Endothelial cell of umbilical vein (primary cell): ENCODE data around the gene CCDC57.

Experiments
- EZH2 ChIP-seq: IDR thresholded peaks from 2 replicates; pipeline ENCODE4 v1.6.1; 2012; ENCODE audit warnings: borderline replicate concordance, low read depth, mild to moderate bottlenecking, moderate library complexity, low read length, inconsistent platforms; ENCODE audit not compliant: severe bottlenecking
- FOS ChIP-seq: IDR thresholded peaks from 2 replicates; pipeline ENCODE4 v1.6.1; 2011; ENCODE audit warnings: mild to moderate bottlenecking, low read length, moderate library complexity, borderline replicate concordance; ENCODE audit not compliant: insufficient read depth
- MAX ChIP-seq: IDR thresholded peaks from 2 replicates; pipeline ENCODE4 v1.6.1; 2011; ENCODE audit not compliant: insufficient read depth, insufficient read length
- POLR2A ChIP-seq: IDR thresholded peaks from 2 replicates; pipeline ENCODE4 v1.6.1; 2012; ENCODE audit warnings: low read depth, mild to moderate bottlenecking, control low read depth, low read length
- POLR2AphosphoS5 ChIP-seq: IDR thresholded peaks from 2 replicates; pipeline ENCODE4 v1.6.1; 2012; ENCODE audit warnings: low read depth, mild to moderate bottlenecking, control low read depth, low read length, moderate library complexity; ENCODE audit not compliant: insufficient read depth
- TF ChIP-seq, protein P1 (sequence below), 2 donors: IDR thresholded peaks; 1 replicate in 1 of 2; 2 replicates in 1 of 2; pipeline ENCODE4 v1.5.1; 2011; ENCODE audit warnings: low read length in 2 of 2, mild to moderate bottlenecking in 2 of 2, moderate library complexity in 2 of 2, control low read depth in 1 of 2, inconsistent platforms in 1 of 2, low read depth in 1 of 2; ENCODE audit not compliant: insufficient read depth in 1 of 2; ENCODE audit errors: extremely low read depth in 1 of 2

DNA sequence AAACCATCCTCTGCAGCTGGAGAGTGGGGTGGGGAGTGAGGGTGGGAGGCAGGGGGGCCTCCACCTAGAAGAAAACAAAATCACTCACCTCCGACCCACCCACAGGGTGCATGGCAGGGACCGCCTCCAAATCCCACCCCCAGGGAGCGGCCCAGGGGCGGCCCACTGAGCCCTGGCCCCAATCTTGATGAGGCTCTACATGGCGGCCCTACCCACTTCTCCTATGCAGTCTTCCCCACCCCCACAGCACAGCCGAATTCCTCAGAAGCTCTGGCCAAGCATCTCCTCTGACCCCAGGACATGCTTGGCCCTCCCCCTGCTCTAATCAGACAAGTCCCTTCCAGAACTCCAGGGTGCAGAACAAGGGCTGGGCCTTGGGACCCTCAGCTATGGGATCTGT, 96.4 kb downstream of the CCDC57 start:
- TF ChIP-seq, protein P1, sequence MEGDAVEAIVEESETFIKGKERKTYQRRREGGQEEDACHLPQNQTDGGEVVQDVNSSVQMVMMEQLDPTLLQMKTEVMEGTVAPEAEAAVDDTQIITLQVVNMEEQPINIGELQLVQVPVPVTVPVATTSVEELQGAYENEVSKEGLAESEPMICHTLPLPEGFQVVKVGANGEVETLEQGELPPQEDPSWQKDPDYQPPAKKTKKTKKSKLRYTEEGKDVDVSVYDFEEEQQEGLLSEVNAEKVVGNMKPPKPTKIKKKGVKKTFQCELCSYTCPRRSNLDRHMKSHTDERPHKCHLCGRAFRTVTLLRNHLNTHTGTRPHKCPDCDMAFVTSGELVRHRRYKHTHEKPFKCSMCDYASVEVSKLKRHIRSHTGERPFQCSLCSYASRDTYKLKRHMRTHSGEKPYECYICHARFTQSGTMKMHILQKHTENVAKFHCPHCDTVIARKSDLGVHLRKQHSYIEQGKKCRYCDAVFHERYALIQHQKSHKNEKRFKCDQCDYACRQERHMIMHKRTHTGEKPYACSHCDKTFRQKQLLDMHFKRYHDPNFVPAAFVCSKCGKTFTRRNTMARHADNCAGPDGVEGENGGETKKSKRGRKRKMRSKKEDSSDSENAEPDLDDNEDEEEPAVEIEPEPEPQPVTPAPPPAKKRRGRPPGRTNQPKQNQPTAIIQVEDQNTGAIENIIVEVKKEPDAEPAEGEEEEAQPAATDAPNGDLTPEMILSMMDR (IDR thresholded peaks at IDR 0.05; ENCODE audit: extremely low read depth in 1 of 2, insufficient read depth in 1 of 2, low read depth in 1 of 2, low read length in 2 of 2): no peak
- TF ChIP-seq POLR2A: no peak
- no peak for TF ChIP-seq EZH2
- no peak for TF ChIP-seq POLR2AphosphoS5
- TF ChIP-seq FOS: no peak
- TF ChIP-seq MAX: no peak
